ENCODE data around the gene SERPINA10. TPM values are rescaled to one million over a fixed set of nuclear protein-coding genes. Genes with fewer than 3 reads are reported as not detected.
"Not testable (repeated sequence)": the region's sequence is repeated elsewhere in the genome, so short reads cannot be mapped to it uniquely, and the experiment has no call there.

SERPINA10 gene
- polyA plus RNA-seq, 4 donors = 0.06 to 2.8 TPM; not detected in 2

DNA sequence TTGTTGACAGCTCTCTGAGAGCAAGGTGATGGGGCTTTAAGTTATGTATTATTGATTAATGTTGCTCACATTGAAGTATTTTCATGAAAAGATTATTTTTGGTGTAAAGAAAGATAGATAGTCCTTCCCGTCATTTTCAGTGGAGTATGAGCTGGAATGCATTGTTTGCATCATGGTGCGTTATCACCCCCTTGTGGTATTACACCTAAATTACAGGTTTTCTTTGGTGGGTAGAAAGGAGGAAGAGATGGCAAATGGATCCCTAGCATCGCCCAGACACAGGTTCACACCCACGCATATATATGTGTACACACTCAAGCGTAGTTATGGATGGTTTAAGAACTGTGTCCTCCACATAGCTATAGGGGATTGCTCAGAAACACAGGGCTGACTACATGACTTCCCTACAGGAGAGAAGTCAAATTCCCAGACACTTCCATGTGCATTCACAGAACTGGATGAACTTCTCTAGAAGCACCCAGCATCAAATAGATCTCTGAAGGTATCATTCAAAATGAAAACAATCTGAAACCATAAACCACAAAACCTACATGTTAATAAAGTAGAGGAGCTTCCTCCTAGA, 14.4 kb upstream of the SERPINA10 start:
- H3K4me1 ChIP-seq (ENCODE audit: control insufficient read depth in 3 of 3, insufficient read depth in 2 of 3, low read depth in 1 of 3, low read length in 2 of 3) = peaks cover 0 to 8% (median 0%) of the 10 kb centered on the region in 3 donors
- H3K4me3 ChIP-seq (ENCODE audit: low read depth in 1 of 3, low read length in 3 of 3) = no peak overlapping the region
- WGBS, 3 donors = 45 to 78% (median 67%) methylated on average over 5 of the region's 5 CpGs
- H3K9me3 ChIP-seq (ENCODE audit: control insufficient read depth in 2 of 2, insufficient read depth in 1 of 2, low read depth in 1 of 2, low read length in 1 of 2) = peaks cover 0 to 11% of the 10 kb centered on the region in 2 donors
- DNase-seq = peak in 1 of 2 donors; percentile 28
- no peak for FAIRE-seq
- H3K27ac ChIP-seq (ENCODE audit: low read depth in 1 of 3, low read length in 2 of 3) = no peak overlapping the region
- H3K27me3 ChIP-seq (ENCODE audit: control insufficient read depth in 3 of 3, insufficient read depth in 3 of 3, low read length in 3 of 3) = peaks cover 0 to 2% (median 0%) of the 10 kb centered on the region in 3 donors
- H3K36me3 ChIP-seq (ENCODE audit: control insufficient read depth in 3 of 3, insufficient read depth in 2 of 3, low read depth in 1 of 3, low read length in 3 of 3) = no peaks in the 10 kb centered on the region

DNA sequence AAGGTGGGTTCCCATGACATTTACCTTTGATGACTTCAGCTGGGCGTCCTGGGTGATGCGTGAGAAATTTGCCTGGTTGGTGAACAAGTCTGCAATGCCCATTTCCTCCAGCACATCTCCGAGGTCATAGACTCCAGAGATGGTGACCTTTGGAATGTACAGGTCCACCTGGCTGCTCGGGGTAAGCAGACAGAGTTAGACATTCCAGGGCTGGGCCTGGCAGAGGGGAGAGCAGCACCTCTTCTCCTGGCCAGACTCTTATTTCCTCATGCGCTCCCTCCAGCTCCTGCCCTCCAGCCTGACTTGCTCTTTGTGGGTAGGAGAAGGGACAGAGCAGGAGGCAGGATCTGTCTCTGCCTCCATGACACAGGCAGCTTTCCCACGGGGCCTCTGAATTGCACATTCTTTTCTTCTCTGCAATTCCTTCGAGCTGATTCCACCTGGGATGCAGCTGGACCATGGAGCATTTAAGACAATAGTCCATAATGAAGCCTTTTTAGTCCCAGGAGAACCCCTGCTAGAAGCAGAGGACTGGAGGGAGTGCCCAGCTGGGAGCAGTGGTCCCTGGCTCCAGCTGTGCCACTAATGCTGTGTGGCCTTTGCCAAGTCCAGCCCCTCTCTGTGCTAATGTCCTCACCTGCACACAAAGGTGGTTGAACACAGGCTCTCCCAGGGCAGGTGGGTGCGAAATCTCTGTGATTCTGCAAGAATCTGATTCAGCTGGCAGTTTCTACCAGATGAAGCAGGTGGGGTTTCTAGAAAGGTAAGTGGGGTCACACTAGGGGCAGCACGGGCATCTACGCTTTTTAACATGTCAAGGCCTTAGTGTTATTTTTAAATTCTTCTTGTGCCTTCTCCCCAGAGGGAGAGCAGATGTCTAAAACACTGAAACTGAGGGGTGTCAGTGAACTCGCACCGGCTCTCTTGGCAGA, 13.2 kb upstream of the SERPINA10 start:
- FAIRE-seq (no peak), DNase-seq (peak; percentile 19 to 63)
- Histone ChIP-seq H3K36me3 (ENCODE audit: control insufficient read depth in 3 of 3, insufficient read depth in 2 of 3, low read depth in 1 of 3, low read length in 3 of 3) (no peaks in the 10 kb centered on the region), H3K9me3 (ENCODE audit: control insufficient read depth in 2 of 2, insufficient read depth in 1 of 2, low read depth in 1 of 2, low read length in 1 of 2) (peaks cover 0 to 11% of the 10 kb centered on the region in 2 donors), H3K27ac (ENCODE audit: low read depth in 1 of 3, low read length in 2 of 3) (peak overlapping the region in 1 of 3 donors; percentile 44), H3K4me1 (ENCODE audit: control insufficient read depth in 3 of 3, insufficient read depth in 2 of 3, low read depth in 1 of 3, low read length in 2 of 3) (peaks cover 0 to 6% (median 0%) of the 10 kb centered on the region in 3 donors), H3K27me3 (ENCODE audit: control insufficient read depth in 3 of 3, insufficient read depth in 3 of 3, low read length in 3 of 3) (peaks cover 0 to 2% (median 0%) of the 10 kb centered on the region in 3 donors), H3K4me3 (ENCODE audit: low read depth in 1 of 3, low read length in 3 of 3) (no peak overlapping the region)
- 57 to 68% (median 58%) methylated on average over 12 of the region's 12 CpGs for WGBS, 3 donors

DNA sequence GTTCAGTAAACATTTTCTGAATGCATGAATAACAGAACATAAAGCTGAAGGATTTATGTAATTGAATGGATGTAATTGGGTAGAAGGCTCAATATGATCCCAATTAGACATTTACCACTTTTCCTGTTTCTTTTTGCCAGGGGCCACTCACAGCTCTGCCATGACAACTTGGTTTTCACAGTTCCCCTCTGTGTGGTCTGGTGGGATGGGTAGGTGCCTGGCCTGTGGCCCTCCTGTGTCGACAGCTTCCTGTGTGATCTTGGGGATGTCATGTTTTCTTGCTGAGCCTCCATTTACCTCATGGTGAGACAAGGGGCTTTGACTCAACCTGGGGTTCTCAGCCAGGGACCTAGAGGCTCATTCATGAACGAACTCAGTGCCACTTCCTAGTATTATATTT, 12.6 kb upstream of the SERPINA10 start:
- DNase-seq (no peak), FAIRE-seq (no peak)
- no peak overlapping the region for H3K27ac ChIP-seq (ENCODE audit: low read depth in 1 of 3, low read length in 2 of 3)
- H3K36me3 ChIP-seq (ENCODE audit: control insufficient read depth in 3 of 3, insufficient read depth in 2 of 3, low read depth in 1 of 3, low read length in 3 of 3) = no peaks in the 10 kb centered on the region
- peaks cover 0 to 6% (median 0%) of the 10 kb centered on the region in 3 donors for H3K4me1 ChIP-seq (ENCODE audit: control insufficient read depth in 3 of 3, insufficient read depth in 2 of 3, low read depth in 1 of 3, low read length in 2 of 3)
- no peak overlapping the region for H3K4me3 ChIP-seq (ENCODE audit: low read depth in 1 of 3, low read length in 3 of 3)
- H3K27me3 ChIP-seq (ENCODE audit: control insufficient read depth in 3 of 3, insufficient read depth in 3 of 3, low read length in 3 of 3) = peaks cover 0 to 2% (median 0%) of the 10 kb centered on the region in 3 donors
- H3K9me3 ChIP-seq (ENCODE audit: control insufficient read depth in 2 of 2, insufficient read depth in 1 of 2, low read depth in 1 of 2, low read length in 1 of 2) = peaks cover 0 to 11% of the 10 kb centered on the region in 2 donors
- 69 to 77% (median 69%) methylated on average over 2 of the region's 2 CpGs for WGBS, 3 donors

DNA sequence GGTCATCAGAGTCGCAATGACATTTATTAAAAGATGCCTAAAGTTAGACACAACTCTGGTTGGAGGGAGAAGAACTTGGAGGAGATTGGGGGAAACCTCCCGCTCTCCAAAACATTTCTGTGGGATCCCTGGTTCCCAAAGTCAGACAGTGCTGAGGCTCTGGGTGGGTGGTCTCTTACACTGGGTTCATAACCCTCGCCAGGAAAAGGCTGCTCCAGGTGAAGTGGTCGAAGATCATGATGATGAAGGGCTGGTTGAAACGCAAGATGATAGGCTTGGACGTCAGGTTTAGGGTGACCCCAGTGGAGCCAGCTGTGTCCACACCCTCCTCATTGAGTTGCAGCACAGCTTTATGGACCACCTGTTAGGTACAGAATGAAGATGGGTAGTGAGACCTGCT, 11.2 kb upstream of the SERPINA10 start:
- H3K36me3 ChIP-seq (ENCODE audit: control insufficient read depth in 3 of 3, insufficient read depth in 2 of 3, low read depth in 1 of 3, low read length in 3 of 3) = no peaks in the 10 kb centered on the region
- DNase-seq (no peak), FAIRE-seq (no peak)
- H3K27ac ChIP-seq (ENCODE audit: low read depth in 1 of 3, low read length in 2 of 3) = no peak overlapping the region
- H3K27me3 ChIP-seq (ENCODE audit: control insufficient read depth in 3 of 3, insufficient read depth in 3 of 3, low read length in 3 of 3) = peaks cover 0 to 2% (median 0%) of the 10 kb centered on the region in 3 donors
- WGBS, 3 donors = 85 to 92% (median 91%) methylated on average over 6 of the region's 6 CpGs
- no peak overlapping the region for H3K4me3 ChIP-seq (ENCODE audit: low read depth in 1 of 3, low read length in 3 of 3)
- H3K9me3 ChIP-seq (ENCODE audit: control insufficient read depth in 2 of 2, insufficient read depth in 1 of 2, low read depth in 1 of 2, low read length in 1 of 2) = peaks cover 0 to 11% of the 10 kb centered on the region in 2 donors
- H3K4me1 ChIP-seq (ENCODE audit: control insufficient read depth in 3 of 3, insufficient read depth in 2 of 3, low read depth in 1 of 3, low read length in 2 of 3) = peaks cover 0 to 6% (median 0%) of the 10 kb centered on the region in 3 donors

DNA sequence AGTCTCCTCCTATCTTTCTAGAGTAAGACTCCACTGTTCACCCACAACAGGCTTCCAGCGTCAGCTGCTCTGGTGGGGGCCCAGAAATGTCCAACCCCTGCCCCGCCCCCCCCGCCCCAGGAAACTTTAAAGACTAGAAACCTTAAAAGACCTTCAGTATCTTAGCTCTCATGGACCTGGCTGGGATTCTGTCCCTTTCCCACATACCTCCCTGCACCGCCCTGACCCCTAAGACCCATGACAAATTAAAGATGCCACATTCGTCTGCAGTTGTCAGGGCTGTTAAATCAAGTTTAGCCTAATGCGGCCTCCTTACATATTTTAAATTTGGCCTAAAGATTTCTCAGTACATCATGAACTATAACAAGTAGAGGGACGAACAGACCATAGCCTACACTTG, 10.0 kb upstream of the SERPINA10 start:
- DNase-seq = no peak
- WGBS, 3 donors = 81 to 87% (median 82%) methylated on average over 7 of the region's 7 CpGs
- Histone ChIP-seq H3K4me3 (ENCODE audit: low read depth in 1 of 3, low read length in 3 of 3) (no peak overlapping the region), H3K27ac (ENCODE audit: low read depth in 1 of 3, low read length in 2 of 3) (no peak overlapping the region), H3K36me3 (ENCODE audit: control insufficient read depth in 3 of 3, insufficient read depth in 2 of 3, low read depth in 1 of 3, low read length in 3 of 3) (no peaks in the 10 kb centered on the region), H3K27me3 (ENCODE audit: control insufficient read depth in 3 of 3, insufficient read depth in 3 of 3, low read length in 3 of 3) (peaks cover 0 to 2% (median 0%) of the 10 kb centered on the region in 3 donors), H3K9me3 (ENCODE audit: control insufficient read depth in 2 of 2, insufficient read depth in 1 of 2, low read depth in 1 of 2, low read length in 1 of 2) (peaks cover 0 to 7% of the 10 kb centered on the region in 2 donors), H3K4me1 (ENCODE audit: control insufficient read depth in 3 of 3, insufficient read depth in 2 of 3, low read depth in 1 of 3, low read length in 2 of 3) (peaks cover 0 to 6% (median 0%) of the 10 kb centered on the region in 3 donors)
- no peak for FAIRE-seq

DNA sequence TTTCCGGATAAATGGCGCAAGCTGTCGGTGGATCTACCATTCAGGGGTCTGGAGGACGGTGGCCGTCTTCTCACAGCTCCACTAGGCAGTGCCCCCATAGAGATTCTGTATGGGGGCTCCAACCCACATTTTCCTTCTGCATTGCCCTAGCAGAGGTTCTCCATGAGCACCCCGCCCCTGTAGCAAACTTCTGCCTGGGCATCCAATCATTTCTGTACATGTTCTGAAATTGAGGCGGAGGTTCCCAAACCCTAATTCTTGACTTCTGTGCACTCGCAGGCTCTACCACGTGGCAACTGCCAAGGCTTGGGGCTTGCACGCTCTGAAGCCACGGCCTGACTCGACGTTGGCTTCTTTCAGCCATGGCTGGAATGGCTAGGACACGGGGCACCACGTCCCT, 5.1 kb upstream of the SERPINA10 start:
- no peaks in the 10 kb centered on the region for H3K4me1 ChIP-seq (ENCODE audit: control insufficient read depth in 3 of 3, insufficient read depth in 2 of 3, low read depth in 1 of 3, low read length in 2 of 3)
- H3K27ac ChIP-seq (ENCODE audit: low read depth in 1 of 3, low read length in 2 of 3) = no peak overlapping the region
- no peak for FAIRE-seq
- no peak overlapping the region for H3K4me3 ChIP-seq (ENCODE audit: low read depth in 1 of 3, low read length in 3 of 3)
- no peak for DNase-seq
- 92 to 93% (median 92%) methylated on average over 15 of the region's 15 CpGs for WGBS, 3 donors
- H3K9me3 ChIP-seq (ENCODE audit: control insufficient read depth in 2 of 2, insufficient read depth in 1 of 2, low read depth in 1 of 2, low read length in 1 of 2) = no peaks in the 10 kb centered on the region
- peaks cover 0 to 3% (median 0%) of the 10 kb centered on the region in 3 donors for H3K27me3 ChIP-seq (ENCODE audit: control insufficient read depth in 3 of 3, insufficient read depth in 3 of 3, low read length in 3 of 3)
- no peaks in the 10 kb centered on the region for H3K36me3 ChIP-seq (ENCODE audit: control insufficient read depth in 3 of 3, insufficient read depth in 2 of 3, low read depth in 1 of 3, low read length in 3 of 3)

DNA sequence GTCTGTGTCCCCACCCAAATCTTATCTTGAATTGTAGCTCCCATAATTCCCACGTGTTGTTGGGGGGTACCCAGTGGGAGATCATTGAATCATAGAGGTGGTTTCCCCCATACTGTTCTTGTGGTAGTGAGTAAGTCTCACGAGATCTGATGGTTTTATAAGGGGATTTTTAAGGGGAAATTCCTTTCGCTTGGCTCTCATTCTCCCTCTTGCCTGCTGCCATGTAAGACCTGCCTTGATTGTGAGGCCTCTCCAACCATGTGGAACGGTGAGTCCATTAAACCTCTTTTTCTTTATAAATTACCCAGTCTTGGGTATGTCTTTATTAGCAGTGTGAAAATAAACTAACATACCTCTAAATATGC, 3.1 kb upstream of the SERPINA10 start:
- H3K36me3 ChIP-seq (ENCODE audit: control insufficient read depth in 3 of 3, insufficient read depth in 2 of 3, low read depth in 1 of 3, low read length in 3 of 3); H3K27ac ChIP-seq (ENCODE audit: low read depth in 1 of 3, low read length in 2 of 3); FAIRE-seq; H3K4me1 ChIP-seq (ENCODE audit: control insufficient read depth in 3 of 3, insufficient read depth in 2 of 3, low read depth in 1 of 3, low read length in 2 of 3); DNase-seq; H3K27me3 ChIP-seq (ENCODE audit: control insufficient read depth in 3 of 3, insufficient read depth in 3 of 3, low read length in 3 of 3); H3K9me3 ChIP-seq (ENCODE audit: control insufficient read depth in 2 of 2, insufficient read depth in 1 of 2, low read depth in 1 of 2, low read length in 1 of 2); H3K4me3 ChIP-seq (ENCODE audit: low read depth in 1 of 3, low read length in 3 of 3): not testable (repeated sequence)
- 68 to 77% (median 74%) methylated on average over 4 of the region's 4 CpGs for WGBS, 3 donors

DNA sequence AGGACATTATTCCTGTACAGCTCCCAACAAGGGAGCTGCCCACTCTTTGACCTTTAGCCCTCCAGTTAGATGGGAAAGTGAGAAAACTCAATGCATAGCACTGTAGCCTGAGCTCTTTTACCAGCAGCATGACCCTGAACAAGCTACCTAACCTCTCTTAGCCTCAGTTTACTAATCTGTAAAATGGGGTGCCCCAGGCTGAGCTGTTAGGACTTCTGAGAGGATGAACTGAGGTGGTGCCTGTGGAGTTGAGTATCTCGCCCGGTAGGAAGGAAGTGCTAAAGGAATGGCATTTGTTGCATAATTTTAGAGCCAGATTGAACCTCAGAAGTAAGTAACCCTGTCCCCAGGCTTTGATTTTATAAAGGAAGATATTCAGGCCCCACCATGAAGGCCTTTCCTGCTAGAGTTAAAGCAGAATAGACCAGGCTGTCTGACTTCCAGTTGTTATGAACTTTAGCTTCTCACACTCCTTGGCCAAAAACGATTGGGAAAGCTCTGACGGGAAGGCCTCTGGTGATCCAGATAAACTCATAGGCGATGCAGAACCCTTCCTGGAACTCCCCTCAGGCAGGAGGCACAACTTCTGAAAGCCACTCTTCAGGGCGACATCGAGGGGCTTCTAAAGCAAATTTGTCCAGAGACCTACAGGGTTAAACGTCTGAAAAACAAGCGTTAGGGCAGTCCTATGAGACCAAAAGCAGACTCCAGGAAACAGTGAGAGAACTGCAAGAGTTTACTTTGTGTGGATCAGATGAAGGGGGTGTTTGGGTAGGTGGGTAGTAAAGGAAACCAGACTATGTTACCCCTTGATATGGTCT, 2.5 kb upstream of the SERPINA10 start:
- no peak for DNase-seq
- no peak overlapping the region for H3K27ac ChIP-seq (ENCODE audit: low read depth in 1 of 3, low read length in 2 of 3)

More for the DNA sequence above, 2.5 kb upstream of the SERPINA10 start:
- Histone ChIP-seq H3K36me3 (ENCODE audit: control insufficient read depth in 3 of 3, insufficient read depth in 2 of 3, low read depth in 1 of 3, low read length in 3 of 3) (no peaks in the 10 kb centered on the region), H3K4me1 (ENCODE audit: control insufficient read depth in 3 of 3, insufficient read depth in 2 of 3, low read depth in 1 of 3, low read length in 2 of 3) (peaks cover 0 to 5% (median 0%) of the 10 kb centered on the region in 3 donors), H3K4me3 (ENCODE audit: low read depth in 1 of 3, low read length in 3 of 3) (no peak overlapping the region), H3K27me3 (ENCODE audit: control insufficient read depth in 3 of 3, insufficient read depth in 3 of 3, low read length in 3 of 3) (peaks cover 0 to 3% (median 0%) of the 10 kb centered on the region in 3 donors), H3K9me3 (ENCODE audit: control insufficient read depth in 2 of 2, insufficient read depth in 1 of 2, low read depth in 1 of 2, low read length in 1 of 2) (no peaks in the 10 kb centered on the region)
- WGBS, 3 donors = 70 to 79% (median 71%) methylated on average over 9 of the region's 9 CpGs
- no peak for FAIRE-seq

Measured in small intestine (tissue), 7 donors.